CD8-positive, alpha-beta memory T cell (primary cell): ENCODE data around the gene PGAM4. TPM values are rescaled to one million over a fixed set of nuclear protein-coding genes. Genes with fewer than 3 reads are reported as not detected.
A peak's percentile ranks its signal among the peaks of the same experiment; 100 is the strongest.

Source experiments
- CTCF ChIA-PET: fragments of 350-600 bp; sonication (Branson Sonifier 250); formaldehyde crosslinking; loops from one replicate; lab custom pipeline; 2021; ENCODE audit warnings: antibody characterized with exemption; lab: Charles Lee
- POLR2A ChIA-PET: fragments of 350-600 bp; sonication (Branson Sonifier 250); formaldehyde crosslinking; loops from one replicate; lab custom pipeline; 2021; ENCODE audit warnings: antibody characterized with exemption; lab: Charles Lee
- DNase-seq, 5 donors: peaks; one replicate each; pipeline versions ENCODE4 v3.0.0 to v3.0.0-alpha.2; 2020 to 2022; ENCODE audit warnings: mixed read lengths in 1 of 5
- H3K27ac ChIP-seq: one replicate; pipeline ENCODE4 v1.7.0; 2013; ENCODE audit warnings: low read depth, mild to moderate bottlenecking, low read length, moderate library complexity
- H3K27me3 ChIP-seq: 2 replicates; pipeline ENCODE4 v1.7.0; 2013; ENCODE audit warnings: low read length, mild to moderate bottlenecking; ENCODE audit not compliant: insufficient read depth, poor library complexity, severe bottlenecking
- H3K36me3 ChIP-seq: 2 replicates; pipeline ENCODE4 v1.7.0; 2013; ENCODE audit warnings: mild to moderate bottlenecking, low read length, moderate library complexity; ENCODE audit not compliant: insufficient read depth
- H3K4me1 ChIP-seq: 2 replicates; pipeline ENCODE4 v1.7.0; 2013; ENCODE audit warnings: mild to moderate bottlenecking, low read length, moderate library complexity; ENCODE audit not compliant: insufficient read depth
- H3K4me3 ChIP-seq: 2 replicates; pipeline ENCODE4 v1.7.0; 2013; ENCODE audit warnings: mild to moderate bottlenecking, low read length
- H3K9me3 ChIP-seq: 2 replicates; pipeline ENCODE4 v1.7.0; 2013; ENCODE audit warnings: mild to moderate bottlenecking, low read length
- H3K27ac Mint-ChIP-seq, 8 donors: one replicate each; pipeline ENCODE4 v1.8.0; 2020 to 2021; ENCODE audit warnings: mixed read lengths in 8 of 8, mild to moderate bottlenecking in 6 of 8, inconsistent platforms in 3 of 8, moderate library complexity in 3 of 8
- H3K27me3 Mint-ChIP-seq, 2 donors: one replicate each; pipeline ENCODE4 v1.8.0; 2020 to 2021; ENCODE audit warnings: mixed read lengths in 2 of 2, mild to moderate bottlenecking in 1 of 2, moderate library complexity in 1 of 2
- H3K36me3 Mint-ChIP-seq, 3 donors: one replicate each; pipeline ENCODE4 v1.8.0; 2020 to 2021; ENCODE audit warnings: mixed read lengths in 3 of 3, inconsistent platforms in 1 of 3, mild to moderate bottlenecking in 1 of 3
- H3K4me1 Mint-ChIP-seq, 3 donors: one replicate each; pipeline ENCODE4 v1.8.0; 2020 to 2021; ENCODE audit warnings: mixed read lengths in 3 of 3, inconsistent platforms in 1 of 3, mild to moderate bottlenecking in 1 of 3
- H3K4me3 Mint-ChIP-seq, 7 donors: one replicate each; pipeline ENCODE4 v1.8.0; 2020 to 2021; ENCODE audit warnings: mixed read lengths in 7 of 7, mild to moderate bottlenecking in 6 of 7, moderate library complexity in 4 of 7, inconsistent platforms in 2 of 7
- H3K9me3 Mint-ChIP-seq, 5 donors: one replicate each; pipeline ENCODE4 v1.8.0; 2020 to 2022; ENCODE audit warnings: mixed read lengths in 5 of 5, mild to moderate bottlenecking in 3 of 5, moderate library complexity in 2 of 5, inconsistent platforms in 1 of 5
- polyA plus RNA-seq: library from polyadenylated mRNA; unstranded; fragments of 300-500 nt; fragmentation: Illumina TruSeq; gene quantifications from one replicate; pipeline ENCODE4 v1.2.3, GENCODE V29; 2021
- total RNA-seq, 2 experiments: library from RNA; stranded (reverse); gene quantifications; one replicate each; pipeline ENCODE4 v1.2.3, GENCODE V29; 2021

The PGAM4 gene
- total and polyA plus RNA-seq, 3 experiments from 2014 or later, result 0.85 to 1.2 TPM; not detected in 1

GRCh38 chrX:77962068-77962902 lies 7.2 kb downstream of the PGAM4 start:
- no peak overlapping the region for H3K27ac ChIP-seq
- H3K36me3 Mint-ChIP-seq, result peaks cover 0 to 24% (median 4%) of the 10 kb centered on the region in 3 donors
- H3K4me3 ChIP-seq, result no peak overlapping the region
- no peaks in the 10 kb centered on the region for H3K27me3 ChIP-seq
- H3K27ac Mint-ChIP-seq, result peak overlapping the region; percentile 14 to 86 (median 76)
- H3K4me1 Mint-ChIP-seq, result peaks cover 20 to 50% (median 32%) of the 10 kb centered on the region in 3 donors
- DNase-seq, result peak in 1 of 5 donors; percentile 21
- no peaks in the 10 kb centered on the region for H3K4me1 ChIP-seq
- peak overlapping the region; percentile 9 to 80 (median 68) for H3K4me3 Mint-ChIP-seq
- H3K36me3 ChIP-seq, result no peaks in the 10 kb centered on the region
- no peaks in the 10 kb centered on the region for H3K9me3 ChIP-seq
- POLR2A ChIA-PET, result no interaction called here
- H3K27me3 Mint-ChIP-seq, result no peaks in the 10 kb centered on the region
- H3K9me3 Mint-ChIP-seq, result no peaks in the 10 kb centered on the region
- CTCF ChIA-PET, result no interaction called here

GRCh38 chrX:77961063-77961462 lies 8.4 kb downstream of the PGAM4 start:
- H3K27ac Mint-ChIP-seq, result peak overlapping the region in 1 of 8 donors; percentile 15

GRCh38 chrX:77960567-77960966 lies 8.9 kb downstream of the PGAM4 start:
- peaks cover 20 to 52% (median 32%) of the 10 kb centered on the region in 3 donors for H3K4me1 Mint-ChIP-seq
- Histone ChIP-seq H3K27ac (no peak overlapping the region), H3K9me3 (no peaks in the 10 kb centered on the region), H3K27me3 (no peaks in the 10 kb centered on the region), H3K4me3 (no peak overlapping the region), H3K36me3 (no peaks in the 10 kb centered on the region), H3K4me1 (no peaks in the 10 kb centered on the region)
- ChIA-PET POLR2A (no interaction called here), CTCF (no interaction called here)
- no peak overlapping the region for H3K4me3 Mint-ChIP-seq
- H3K27me3 Mint-ChIP-seq, result no peaks in the 10 kb centered on the region
- peaks cover 0 to 3% (median 0%) of the 10 kb centered on the region in 5 donors for H3K9me3 Mint-ChIP-seq
- DNase-seq, result no peak
- no peak overlapping the region for H3K27ac Mint-ChIP-seq
- H3K36me3 Mint-ChIP-seq, result peaks cover 0 to 20% (median 2%) of the 10 kb centered on the region in 3 donors

More at GRCh38 chrX:77961063-77961462, 8.4 kb downstream of the PGAM4 start:
- H3K4me1 Mint-ChIP-seq, result peaks cover 20 to 49% (median 32%) of the 10 kb centered on the region in 3 donors
- H3K36me3 Mint-ChIP-seq, result peaks cover 0 to 22% (median 2%) of the 10 kb centered on the region in 3 donors
- CTCF ChIA-PET, result no interaction called here
- no peaks in the 10 kb centered on the region for H3K9me3 ChIP-seq
- H3K9me3 Mint-ChIP-seq, result peaks cover 0 to 3% (median 0%) of the 10 kb centered on the region in 5 donors
- H3K4me3 ChIP-seq, result no peak overlapping the region
- no peaks in the 10 kb centered on the region for H3K36me3 ChIP-seq
- no peak overlapping the region for H3K27ac ChIP-seq
- no peaks in the 10 kb centered on the region for H3K27me3 Mint-ChIP-seq
- H3K4me1 ChIP-seq, result no peaks in the 10 kb centered on the region
- no peak overlapping the region for H3K4me3 Mint-ChIP-seq
- no peak for DNase-seq
- no peaks in the 10 kb centered on the region for H3K27me3 ChIP-seq
- POLR2A ChIA-PET, result no interaction called here

GRCh38 chrX:77953708-77954107 lies 15.7 kb downstream of the PGAM4 start:
- Histone ChIP-seq H3K4me1 (no peaks in the 10 kb centered on the region), H3K4me3 (no peak overlapping the region), H3K27ac (no peak overlapping the region), H3K9me3 (no peaks in the 10 kb centered on the region), H3K36me3 (no peaks in the 10 kb centered on the region), H3K27me3 (no peaks in the 10 kb centered on the region)
- DNase-seq, result no peak
- Mint-ChIP-seq H3K27ac (no peak overlapping the region), H3K9me3 (peaks cover 0 to 3% (median 0%) of the 10 kb centered on the region in 5 donors), H3K4me3 (no peak overlapping the region), H3K4me1 (peaks cover 8 to 36% (median 24%) of the 10 kb centered on the region in 3 donors), H3K36me3 (peaks cover 0 to 5% (median 0%) of the 10 kb centered on the region in 3 donors), H3K27me3 (no peaks in the 10 kb centered on the region)
- CTCF ChIA-PET, result no interaction called here
- POLR2A ChIA-PET, result no interaction called here

GRCh38 chrX:77953302-77953701 lies 16.1 kb downstream of the PGAM4 start:
- Mint-ChIP-seq H3K9me3 (peaks cover 0 to 3% (median 0%) of the 10 kb centered on the region in 5 donors), H3K36me3 (peaks cover 0 to 5% (median 0%) of the 10 kb centered on the region in 3 donors), H3K4me3 (no peak overlapping the region), H3K4me1 (peaks cover 8 to 34% (median 24%) of the 10 kb centered on the region in 3 donors), H3K27me3 (no peaks in the 10 kb centered on the region), H3K27ac (peak overlapping the region in 1 of 8 donors; percentile 37)
- no peaks in the 10 kb centered on the region for H3K4me1 ChIP-seq
- no peaks in the 10 kb centered on the region for H3K27me3 ChIP-seq
- ChIA-PET CTCF (no interaction called here), POLR2A (no interaction called here)
- no peak overlapping the region for H3K27ac ChIP-seq
- no peak overlapping the region for H3K4me3 ChIP-seq
- no peaks in the 10 kb centered on the region for H3K9me3 ChIP-seq
- DNase-seq, result no peak
- H3K36me3 ChIP-seq, result no peaks in the 10 kb centered on the region

GRCh38 chrX:77952173-77952572 lies 17.3 kb downstream of the PGAM4 start:
- no peaks in the 10 kb centered on the region for H3K27me3 ChIP-seq
- Mint-ChIP-seq H3K36me3 (peaks cover 0 to 1% (median under 1%) of the 10 kb centered on the region in 3 donors), H3K27ac (no peak overlapping the region), H3K4me3 (no peak overlapping the region), H3K9me3 (peaks cover 0 to 3% (median 0%) of the 10 kb centered on the region in 5 donors), H3K27me3 (peaks cover 0 to 2% of the 10 kb centered on the region in 2 donors), H3K4me1 (peaks cover 4 to 24% (median 17%) of the 10 kb centered on the region in 3 donors)
- no peaks in the 10 kb centered on the region for H3K9me3 ChIP-seq
- H3K27ac ChIP-seq, result no peak overlapping the region
- ChIA-PET POLR2A (no interaction called here), CTCF (no interaction called here)
- no peak overlapping the region for H3K4me3 ChIP-seq
- no peak for DNase-seq
- no peaks in the 10 kb centered on the region for H3K36me3 ChIP-seq
- H3K4me1 ChIP-seq, result no peaks in the 10 kb centered on the region

- H3K9me3 ChIP-seq, result no peaks in the 10 kb centered on the region
Observed at GRCh38 chrX:77949840-77950239, 19.6 kb downstream of the PGAM4 start.

GRCh38 chrX:77946571-77946970 lies 22.9 kb downstream of the PGAM4 start:
- CTCF ChIA-PET, result no interaction called here
- H3K4me1 Mint-ChIP-seq, result peaks cover 2 to 5% (median 4%) of the 10 kb centered on the region in 3 donors
- H3K4me1 ChIP-seq, result no peaks in the 10 kb centered on the region
- H3K36me3 ChIP-seq, result no peaks in the 10 kb centered on the region
- no peak overlapping the region for H3K4me3 Mint-ChIP-seq
- H3K27ac Mint-ChIP-seq, result no peak overlapping the region
- H3K27me3 ChIP-seq, result no peaks in the 10 kb centered on the region
- POLR2A ChIA-PET, result no interaction called here
- peaks cover 0 to 3% of the 10 kb centered on the region in 2 donors for H3K27me3 Mint-ChIP-seq
- H3K9me3 ChIP-seq, result no peaks in the 10 kb centered on the region
- no peak overlapping the region for H3K4me3 ChIP-seq
- H3K36me3 Mint-ChIP-seq, result peaks cover 2 to 3% (median 2%) of the 10 kb centered on the region in 3 donors
- no peak overlapping the region for H3K27ac ChIP-seq
- H3K9me3 Mint-ChIP-seq, result no peaks in the 10 kb centered on the region
- no peak for DNase-seq

More at GRCh38 chrX:77949840-77950239, 19.6 kb downstream of the PGAM4 start:
- ChIA-PET CTCF (no interaction called here), POLR2A (no interaction called here)
- H3K27ac Mint-ChIP-seq, result no peak overlapping the region
- H3K36me3 ChIP-seq, result no peaks in the 10 kb centered on the region
- H3K4me1 Mint-ChIP-seq, result peaks cover 3 to 15% (median 8%) of the 10 kb centered on the region in 3 donors
- DNase-seq, result no peak
- H3K27ac ChIP-seq, result no peak overlapping the region
- no peak overlapping the region for H3K4me3 ChIP-seq
- H3K4me1 ChIP-seq, result no peaks in the 10 kb centered on the region
- H3K27me3 ChIP-seq, result no peaks in the 10 kb centered on the region
- no peaks in the 10 kb centered on the region for H3K9me3 Mint-ChIP-seq
- no peak overlapping the region for H3K4me3 Mint-ChIP-seq
- H3K27me3 Mint-ChIP-seq, result peaks cover 0 to 3% of the 10 kb centered on the region in 2 donors
- peaks cover 2 to 3% (median 2%) of the 10 kb centered on the region in 3 donors for H3K36me3 Mint-ChIP-seq
